Embryonic facial prominence (tissue), 1 donor: ENCODE results near the gene SPOCK1.

Source experiments
- DNase-seq: peaks from one replicate; pipeline ENCODE4 v3.0.0-alpha.2; 2016; ENCODE audit errors: extremely low spot score

SPOCK1 gene

DNA sequence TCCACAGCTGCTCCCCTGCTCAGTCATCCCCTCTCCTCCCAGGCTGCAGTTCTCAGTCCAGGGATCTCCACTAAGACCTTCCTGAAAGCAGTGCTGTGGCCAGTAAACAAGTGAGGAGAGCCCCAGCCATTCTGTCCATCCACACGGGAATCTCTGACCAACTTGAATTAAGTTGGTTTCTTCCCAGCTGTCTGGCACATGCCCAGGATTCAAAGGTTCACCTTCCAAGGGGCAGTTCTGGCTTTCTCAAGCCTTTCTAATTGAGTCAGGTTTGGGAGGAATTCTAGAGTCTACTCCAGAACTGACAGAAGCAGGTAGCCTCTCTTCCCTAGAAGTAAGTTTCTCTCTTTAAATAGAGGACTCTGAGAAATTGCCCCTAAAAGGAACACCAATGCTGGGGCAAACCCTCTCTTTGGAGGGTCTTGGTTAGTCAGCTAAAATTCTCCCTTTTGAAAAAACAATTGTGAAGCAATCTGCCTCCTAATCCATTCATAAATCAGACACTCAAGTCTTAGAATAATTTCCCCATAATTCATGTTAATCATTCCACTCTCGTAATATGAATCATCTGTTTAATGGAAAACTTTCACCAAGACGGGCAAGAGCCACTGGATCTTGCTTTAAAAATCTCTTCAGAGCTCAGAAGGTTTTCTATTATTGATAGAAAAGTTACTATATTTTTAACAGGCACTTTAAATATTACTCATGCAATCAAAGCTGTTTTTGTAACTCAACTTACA is 133.8 kb downstream of the SPOCK1 start:
- DNase-seq: no peak

DNA sequence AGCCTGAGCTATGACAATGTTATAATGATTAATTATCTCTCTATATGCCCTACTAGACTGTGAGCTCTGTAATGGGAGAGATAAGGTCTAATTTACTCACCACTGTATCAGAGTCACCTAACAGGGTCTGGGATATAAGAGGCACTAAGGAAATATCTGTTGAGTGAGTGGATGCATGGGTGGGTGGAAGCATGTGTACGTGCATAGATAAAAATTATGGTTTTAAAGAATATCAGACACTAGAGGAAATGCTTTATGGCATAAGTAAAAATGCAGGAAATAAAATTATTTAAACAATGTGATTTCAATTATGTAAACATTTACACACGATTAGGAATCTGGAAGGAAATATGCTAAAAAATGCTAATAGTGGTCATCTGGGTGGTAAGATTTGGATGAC is 137.8 kb downstream of the SPOCK1 start:
- no peak for DNase-seq

DNA sequence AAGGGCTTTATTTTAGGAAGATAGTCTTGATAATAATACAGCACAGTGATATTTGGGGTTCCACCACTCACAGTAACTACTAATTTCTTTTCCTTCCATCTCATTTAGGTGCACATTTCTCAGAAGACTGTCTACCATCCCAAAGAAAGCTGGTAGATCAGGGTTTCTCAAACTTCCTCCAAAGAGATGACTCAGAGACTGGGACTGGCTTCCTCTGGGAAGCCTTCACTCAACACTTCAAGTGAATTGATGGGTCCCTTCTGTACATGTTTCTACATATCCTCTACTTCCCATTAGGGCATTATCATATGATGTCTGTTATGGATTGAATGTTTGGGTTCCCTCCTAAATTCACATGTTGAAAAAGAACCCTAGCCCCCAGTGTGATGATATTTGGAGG is 138.5 kb downstream of the SPOCK1 start:
- no peak for DNase-seq

DNA sequence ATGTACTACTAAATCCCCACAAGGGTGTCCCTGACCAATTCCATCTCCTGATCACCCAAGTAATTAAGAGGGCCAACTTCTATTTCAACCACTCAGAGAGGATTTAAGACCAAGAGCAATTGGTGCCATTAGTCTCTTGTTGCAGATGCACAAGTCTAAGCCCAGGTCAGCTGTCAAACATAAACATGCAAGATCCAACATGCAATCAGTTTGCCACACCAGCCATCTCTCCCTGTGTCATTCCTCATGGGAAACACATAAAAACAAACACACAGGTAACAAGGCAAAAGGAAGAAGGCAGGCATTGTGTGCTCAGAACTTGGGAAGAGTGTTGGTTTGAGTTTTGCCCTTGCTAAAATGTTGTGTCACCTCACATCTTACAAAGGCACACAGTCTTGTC is 139.2 kb downstream of the SPOCK1 start:
- DNase-seq: no peak

DNA sequence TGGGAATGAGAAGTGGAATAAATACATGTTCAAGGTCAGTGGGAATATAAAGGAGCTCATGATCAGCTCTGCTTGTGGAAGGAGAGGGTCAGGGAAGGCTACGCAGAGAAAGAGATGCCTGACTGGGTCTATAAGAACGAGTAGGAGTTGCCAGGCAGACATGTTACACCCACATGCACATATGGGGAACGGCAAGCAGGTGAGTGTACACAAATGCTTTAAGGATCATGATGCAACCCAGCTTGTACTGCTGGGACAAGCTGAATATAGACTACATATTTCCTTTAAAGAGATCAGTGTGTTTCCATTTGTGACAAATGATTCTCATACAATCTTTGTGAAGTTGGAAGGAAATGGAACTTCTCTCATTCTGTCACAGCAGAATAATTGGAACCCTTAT is 141.7 kb downstream of the SPOCK1 start:
- no peak for DNase-seq

DNA sequence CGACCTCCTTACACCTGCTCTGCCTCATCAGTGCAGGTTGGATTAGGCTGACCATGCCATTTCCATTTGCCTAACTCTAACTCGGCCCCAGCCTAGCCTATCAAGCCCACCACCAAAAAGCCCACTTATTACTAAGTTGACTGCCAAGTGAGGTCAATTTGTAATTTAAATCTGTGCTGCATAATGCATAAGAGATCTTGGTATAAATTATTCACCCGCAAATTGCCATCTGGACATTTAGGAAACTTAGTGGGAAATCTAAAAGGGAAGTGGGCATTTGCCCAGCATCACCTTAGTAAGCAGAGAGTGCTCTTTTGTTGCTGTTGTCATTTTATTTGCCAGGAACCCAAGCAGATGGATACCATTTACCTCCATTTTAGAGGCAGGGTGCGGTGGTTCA is 143.0 kb downstream of the SPOCK1 start:
- DNase-seq: no peak

DNA sequence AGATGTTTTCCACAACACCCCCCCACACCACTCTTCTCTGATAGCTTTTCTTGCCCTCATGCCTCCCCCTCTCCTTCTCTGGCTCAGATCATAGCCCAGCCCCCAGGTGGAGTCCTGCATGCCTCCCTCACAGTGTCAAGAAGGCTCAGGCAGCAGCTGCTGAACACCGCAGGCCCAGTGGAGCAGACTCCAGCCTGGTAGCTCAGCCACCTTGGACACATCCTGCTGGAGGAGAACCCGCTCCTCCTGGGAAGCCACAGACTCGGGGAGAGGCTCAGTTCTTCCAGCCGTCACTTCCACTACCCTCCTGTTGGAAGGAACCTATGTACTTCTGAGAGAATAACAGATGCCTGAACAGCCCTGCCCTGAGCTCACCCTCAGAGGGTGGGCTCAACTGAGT is 143.4 kb downstream of the SPOCK1 start:
- DNase-seq: no peak

DNA sequence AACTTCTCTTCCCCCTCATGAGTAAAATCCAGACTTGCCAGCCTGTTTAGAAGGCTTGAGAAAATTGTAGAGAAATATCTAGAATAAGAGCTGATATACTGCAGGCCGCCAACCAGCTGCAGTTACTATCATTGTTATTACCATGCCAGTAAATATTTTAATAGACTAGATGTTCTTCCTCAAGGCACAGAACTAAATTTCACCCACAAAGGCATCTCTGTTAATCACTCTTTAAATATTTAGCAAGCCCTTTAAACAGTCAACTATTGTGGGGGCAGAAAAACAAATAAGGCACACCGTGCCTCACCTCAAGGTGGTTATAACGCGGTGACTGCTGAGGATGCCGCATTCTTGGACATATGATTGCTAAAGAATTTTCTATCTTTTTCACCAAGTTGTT is 147.0 kb downstream of the SPOCK1 start:
- DNase-seq: no peak

DNA sequence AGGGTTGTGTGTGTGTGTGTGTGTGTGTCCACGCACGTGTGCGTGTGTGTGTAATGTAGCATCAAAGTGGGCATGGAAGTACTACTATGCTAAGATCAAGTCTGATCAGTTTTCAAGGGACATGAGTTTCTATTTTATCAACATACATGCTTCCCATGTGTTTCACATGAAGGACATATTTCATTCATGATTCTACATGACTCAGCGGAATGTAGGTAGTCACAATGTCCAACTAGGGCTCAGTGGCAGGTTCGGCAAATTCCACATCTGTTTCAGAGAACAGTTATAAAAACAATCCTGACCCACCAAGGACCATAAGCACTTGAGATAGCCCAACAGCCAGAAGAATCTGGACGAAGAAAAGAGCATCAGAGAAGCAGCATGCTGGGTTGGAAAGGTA is 148.3 kb downstream of the SPOCK1 start:
- DNase-seq: no peak

DNA sequence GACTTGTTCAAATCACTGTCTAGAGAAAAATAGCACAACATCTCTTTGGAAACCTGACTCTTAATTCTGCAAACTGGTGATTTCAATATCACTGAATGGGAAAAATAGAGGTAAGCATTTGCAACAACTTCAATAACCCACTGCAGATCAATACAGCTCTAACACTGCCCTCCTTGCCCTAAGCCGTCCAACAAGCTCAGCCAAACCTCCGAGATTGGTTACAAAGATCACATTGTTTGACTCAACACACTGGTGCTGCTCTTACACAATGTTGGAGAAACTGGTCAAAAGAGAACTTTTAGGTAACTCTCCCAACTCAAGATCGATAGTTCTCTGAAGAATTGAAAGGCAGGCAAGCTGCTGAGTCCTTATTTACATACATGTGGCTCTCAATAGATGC is 150.4 kb downstream of the SPOCK1 start:
- no peak for DNase-seq

DNA sequence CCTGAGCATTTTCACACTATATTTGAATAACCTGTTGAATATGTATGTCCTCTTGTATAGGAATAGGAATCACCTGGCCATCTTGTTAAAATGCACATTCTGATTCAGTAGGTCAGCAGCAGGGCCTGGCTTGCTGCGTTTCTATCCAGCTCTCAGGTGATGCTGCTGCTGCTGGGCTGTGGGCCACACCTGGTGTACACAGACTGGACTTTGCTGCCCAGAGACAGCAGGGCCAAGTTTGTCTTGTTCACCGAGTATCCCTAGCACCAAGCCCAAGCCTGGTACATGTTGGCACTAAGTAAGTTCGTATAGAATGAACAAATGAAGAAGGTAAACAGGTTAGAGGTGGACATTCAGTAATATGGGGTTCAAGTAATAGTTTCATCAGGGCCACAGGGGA is 151.3 kb downstream of the SPOCK1 start:
- no peak for DNase-seq

DNA sequence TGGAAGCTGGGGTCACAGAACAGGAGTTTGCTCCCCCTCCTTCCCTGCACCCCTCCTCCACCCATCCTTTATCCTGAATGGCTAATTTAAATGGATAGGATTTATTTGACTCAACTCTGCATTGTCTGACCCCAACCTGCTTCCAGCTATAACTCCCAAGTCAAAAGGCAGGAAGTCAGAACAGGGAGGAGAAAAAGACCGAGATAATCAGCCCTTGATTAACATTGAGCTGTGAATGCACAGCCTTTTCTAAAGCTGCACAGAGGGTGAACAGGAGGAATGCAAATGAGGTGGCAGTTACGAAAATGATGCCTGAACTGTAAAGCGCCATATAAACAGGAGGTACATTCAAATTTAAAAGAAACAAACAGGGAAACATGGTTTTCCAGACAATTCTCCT is 152.8 kb downstream of the SPOCK1 start:
- no peak for DNase-seq

DNA sequence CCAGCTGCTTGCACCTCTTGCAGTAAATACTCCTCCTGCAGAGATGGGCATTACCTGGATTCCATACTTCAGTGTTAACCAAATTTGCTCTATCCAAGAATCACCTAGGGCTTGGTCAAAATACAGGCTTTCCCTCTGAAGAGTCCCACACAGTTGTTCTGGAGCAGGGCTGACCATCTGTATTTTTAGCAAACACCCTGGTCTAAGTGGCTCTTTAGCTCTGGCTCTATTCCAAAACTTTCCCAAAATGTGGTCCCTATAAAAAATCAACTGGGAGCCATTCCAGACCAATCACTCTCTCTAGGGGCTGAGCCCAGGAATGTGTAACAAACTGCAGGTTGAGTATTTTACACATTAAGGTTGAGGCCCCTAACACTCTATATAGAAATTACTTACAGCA is 153.7 kb downstream of the SPOCK1 start:
- no peak for DNase-seq

DNA sequence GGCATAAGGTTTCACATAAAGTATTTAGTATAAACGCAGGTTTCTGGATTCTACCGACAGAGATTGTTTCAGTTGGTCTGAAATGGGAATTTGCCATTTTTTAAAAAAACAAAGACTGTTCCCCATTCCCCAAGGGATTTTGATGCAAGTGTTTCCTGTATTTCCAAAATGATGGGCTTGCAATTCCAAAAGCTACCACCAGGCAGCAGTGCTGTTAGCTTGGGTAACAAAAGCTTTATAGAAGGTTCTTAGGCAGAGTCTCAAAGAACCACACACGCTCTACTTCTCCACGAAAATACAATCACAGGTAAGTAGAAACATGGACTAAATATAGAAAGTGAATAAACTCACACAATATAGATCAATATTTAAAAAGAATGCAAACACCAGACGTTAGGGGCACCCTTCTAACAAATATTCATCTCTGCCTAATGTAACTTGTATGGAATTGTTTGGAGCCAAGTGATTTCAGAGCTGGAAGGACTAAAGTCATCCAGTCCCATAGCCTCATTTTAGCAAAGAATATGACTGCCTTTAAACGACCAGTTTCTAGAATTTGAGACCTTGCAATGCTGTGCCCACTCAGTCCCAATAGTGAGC is 154.3 kb downstream of the SPOCK1 start:
- no peak for DNase-seq

DNA sequence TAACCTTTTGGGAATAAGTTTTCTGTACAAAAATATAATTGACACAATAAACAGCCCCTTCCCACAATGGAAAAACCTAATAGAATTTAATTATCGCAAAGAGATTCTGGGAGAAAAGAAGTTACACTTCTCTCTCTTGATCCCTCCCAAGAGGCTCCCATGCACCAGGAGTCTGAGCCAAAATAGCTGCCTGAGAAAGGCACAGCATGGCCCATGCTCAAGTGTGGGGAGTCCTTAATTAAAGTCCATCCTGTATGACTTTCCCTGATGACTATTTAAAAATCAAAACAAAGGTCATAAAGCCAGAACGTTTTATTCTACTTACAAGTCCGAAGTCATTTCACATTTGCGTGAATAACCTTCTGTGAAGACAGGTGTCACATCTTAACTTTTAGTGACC is 155.1 kb downstream of the SPOCK1 start:
- DNase-seq: no peak

DNA sequence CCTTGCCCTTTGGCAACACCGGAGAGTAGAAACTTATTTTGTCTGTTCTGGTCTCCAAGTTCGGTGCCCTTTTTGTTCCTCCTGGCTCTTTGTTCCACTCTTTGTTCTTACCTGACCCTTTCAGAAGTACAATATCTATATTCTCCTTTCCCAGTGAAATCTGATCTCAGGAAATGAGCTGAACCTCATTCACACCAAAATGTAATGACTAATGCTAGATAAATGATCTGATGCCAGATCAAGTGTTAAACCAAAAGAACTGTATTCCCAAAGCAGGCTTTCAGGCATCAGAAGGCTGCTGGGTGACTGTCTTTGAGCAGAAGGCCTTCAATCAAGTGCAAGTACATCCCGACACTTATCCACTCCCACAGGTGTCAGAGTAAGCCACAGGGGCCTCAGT is 156.4 kb downstream of the SPOCK1 start:
- no peak for DNase-seq

DNA sequence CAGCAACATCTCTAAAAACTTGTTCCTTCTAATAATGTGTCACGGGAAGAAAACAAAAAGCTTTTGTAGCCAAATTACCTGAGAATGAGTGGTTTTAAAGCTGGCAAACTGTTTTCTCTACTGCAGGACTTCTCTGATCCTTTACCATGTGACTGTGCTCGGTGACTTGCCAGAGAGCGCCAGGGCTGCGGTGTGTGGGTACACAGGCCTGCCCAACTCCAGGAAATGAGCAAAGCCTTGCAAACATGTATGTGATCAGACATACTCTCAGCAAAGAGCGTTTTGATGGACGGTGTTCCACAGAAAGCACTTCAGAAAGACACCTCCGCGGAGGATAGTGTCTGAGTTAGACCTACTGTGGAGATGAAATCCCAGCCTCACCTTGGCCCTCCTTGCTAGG is 157.3 kb downstream of the SPOCK1 start:
- no peak for DNase-seq

DNA sequence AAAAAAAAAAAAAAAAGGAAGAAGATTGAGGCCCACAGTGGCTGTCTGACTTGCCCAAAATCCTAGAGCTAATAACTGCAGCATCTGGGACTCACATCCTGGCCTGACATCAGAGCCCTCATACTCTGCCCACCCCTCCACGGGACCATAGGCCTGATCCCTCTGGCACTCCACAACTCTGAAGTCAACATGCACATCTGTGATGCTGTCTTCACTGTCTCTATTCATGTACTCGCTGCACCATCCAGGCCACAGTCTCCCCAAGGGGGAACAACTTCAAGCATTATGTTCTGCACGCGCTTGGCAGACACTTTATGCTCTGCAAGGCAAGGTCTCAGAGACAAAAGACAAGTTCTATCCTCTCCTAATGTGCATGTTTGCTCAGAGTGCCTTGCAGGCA is 158.2 kb downstream of the SPOCK1 start:
- DNase-seq: no peak

DNA sequence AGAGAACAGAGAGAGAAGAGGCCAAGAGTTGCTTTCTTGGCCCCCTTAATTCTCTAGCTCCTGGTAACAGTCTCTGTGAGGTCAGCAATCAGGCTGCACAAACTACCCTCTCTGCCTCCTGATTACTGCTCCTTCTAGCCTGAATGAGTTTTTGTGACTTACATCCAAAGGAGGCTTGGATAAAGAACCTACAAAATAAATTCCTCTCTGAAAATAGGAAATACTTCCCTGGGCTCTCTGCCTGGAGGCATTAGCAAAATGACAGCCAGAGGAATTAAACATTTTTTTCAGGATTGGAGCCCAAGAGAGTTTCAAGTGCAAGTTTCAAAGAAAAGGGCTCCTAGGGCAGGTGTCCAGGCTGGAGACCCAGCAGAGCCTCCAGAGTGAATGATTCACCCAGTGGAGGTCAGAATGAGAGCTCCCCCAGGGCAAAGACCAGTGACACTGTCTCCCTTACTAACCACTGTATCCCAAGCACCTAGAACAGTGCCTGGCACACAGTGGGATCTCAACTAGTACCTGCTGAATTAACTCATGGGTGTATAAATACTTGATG is 162.5 kb downstream of the SPOCK1 start:
- DNase-seq: no peak

DNA sequence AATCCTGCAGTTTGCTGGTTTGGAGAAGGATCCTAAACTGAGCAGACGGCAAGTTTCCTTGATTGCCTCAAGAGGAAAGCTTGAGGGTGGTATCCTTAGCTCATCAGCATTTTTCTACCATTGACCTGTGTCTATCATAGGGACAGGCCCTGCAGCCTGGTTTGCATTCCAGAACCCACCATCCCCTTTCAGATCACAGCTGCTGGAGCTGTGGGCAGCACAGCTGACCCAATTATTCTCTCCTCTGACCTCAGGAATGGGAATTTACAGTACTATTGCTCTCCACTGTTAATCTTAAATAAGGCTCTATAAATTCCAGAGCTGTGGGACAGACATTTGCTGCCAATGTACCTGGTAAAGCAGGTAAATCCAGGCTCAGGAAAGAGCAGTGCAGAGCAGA is 163.0 kb downstream of the SPOCK1 start:
- no peak for DNase-seq

DNA sequence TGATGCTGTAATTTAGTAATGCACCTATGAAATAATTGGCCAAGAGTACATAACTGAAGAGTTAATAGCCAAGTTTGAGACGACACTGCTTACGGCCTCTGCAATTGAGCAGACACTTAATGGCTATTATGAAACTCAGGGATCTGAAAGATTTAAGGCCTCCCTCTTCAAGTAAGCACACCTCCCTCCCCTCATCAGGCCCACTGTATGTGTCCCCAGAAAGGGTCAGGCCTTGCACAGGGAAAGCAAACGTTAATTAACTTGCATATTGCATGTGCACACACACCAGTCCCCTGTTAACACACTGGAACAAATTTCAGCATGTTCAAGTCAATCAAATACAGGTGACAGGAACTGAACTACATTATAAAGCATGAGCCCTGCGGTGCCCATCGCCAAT is 163.6 kb downstream of the SPOCK1 start:
- no peak for DNase-seq

DNA sequence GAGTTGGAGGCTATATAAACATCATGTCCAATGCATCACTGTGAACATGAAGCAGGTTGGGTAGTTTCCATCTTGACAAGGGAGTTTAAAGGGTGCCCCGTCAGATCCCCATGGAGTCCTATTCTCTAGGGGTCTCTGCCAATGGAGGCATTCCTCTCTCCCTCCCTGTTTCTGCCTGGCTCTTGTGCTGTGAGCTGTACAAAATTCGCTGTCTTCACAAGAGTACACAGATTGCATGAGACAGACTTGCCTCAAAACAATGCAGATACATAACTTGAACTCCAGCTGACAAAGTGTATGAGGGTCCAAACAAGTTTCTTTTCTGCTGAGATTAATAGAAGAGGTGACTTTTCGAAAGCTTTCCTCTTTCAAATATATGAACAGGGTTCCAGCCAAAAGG is 165.2 kb downstream of the SPOCK1 start:
- DNase-seq: no peak

DNA sequence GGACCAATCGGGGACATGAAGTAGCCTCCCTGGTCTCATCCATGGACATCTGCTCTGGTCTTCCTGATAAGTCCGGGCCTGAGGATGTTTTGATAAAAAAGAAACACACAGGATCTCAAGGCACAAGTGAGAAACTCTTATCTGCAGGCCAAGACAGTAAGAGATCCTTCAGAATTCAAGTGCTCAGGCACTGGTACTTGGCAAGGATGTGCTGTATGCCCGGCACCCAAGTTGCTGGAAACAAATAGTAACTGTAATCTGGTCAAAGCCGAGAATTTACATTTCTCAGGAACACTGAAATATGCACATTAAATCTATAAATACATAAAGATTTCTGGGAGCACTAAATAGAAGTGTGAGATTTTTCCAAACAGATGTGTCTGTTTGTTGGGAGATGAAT is 165.7 kb downstream of the SPOCK1 start:
- DNase-seq: no peak

DNA sequence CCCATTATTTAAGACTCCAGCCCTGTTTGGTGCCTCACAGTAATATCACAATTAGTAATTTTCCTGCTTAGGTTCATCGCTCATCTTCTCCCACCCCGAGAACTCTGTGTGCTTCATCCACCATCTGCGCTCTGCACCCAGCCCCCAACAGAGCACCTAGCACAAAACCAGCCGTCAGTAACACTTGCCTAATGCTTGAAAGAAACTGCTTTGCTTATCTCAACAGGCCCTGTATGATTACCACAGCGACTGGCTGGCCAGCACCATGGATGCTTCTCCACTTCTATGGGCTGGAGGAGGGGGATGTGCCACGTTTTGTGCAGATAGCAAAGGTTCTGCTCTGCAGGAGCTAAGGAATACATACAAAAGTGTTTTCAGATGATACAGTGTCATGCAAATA is 166.8 kb downstream of the SPOCK1 start:
- DNase-seq: no peak
